ENCODE measurements around the gene GDF15.
"Not testable (repeated sequence)": the region's sequence is repeated elsewhere in the genome, so short reads cannot be mapped to it uniquely, and the experiment has no call there.

The GDF15 gene

GRCh38 chr19:18392926-18393325 lies 7.0 kb downstream of the GDF15 start:
- DNase-seq, result no peak

DNA sequence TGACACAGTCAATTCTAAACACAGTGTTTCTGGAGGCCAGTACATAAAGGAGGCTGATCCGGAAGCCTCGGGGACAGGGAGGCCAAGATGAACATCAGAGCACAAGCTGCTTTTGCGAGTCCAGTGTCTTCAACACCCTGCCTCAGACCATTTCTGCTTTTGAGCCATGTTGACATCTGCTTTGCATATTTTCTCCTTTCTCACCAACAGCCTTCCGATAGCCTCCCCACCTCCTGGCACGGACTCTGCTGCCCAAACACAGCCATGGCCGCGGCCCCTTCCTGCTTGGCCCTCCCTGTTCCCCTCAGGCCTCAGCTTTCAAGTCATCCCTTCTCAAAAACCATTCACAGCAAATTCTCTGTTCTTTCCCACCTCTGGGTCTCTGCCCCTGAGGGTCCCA lies 7.9 kb downstream of the GDF15 start:
- no peak for DNase-seq

GRCh38 chr19:18396471-18397241 lies 10.7 kb downstream of the GDF15 start:
- no peak for DNase-seq

DNA sequence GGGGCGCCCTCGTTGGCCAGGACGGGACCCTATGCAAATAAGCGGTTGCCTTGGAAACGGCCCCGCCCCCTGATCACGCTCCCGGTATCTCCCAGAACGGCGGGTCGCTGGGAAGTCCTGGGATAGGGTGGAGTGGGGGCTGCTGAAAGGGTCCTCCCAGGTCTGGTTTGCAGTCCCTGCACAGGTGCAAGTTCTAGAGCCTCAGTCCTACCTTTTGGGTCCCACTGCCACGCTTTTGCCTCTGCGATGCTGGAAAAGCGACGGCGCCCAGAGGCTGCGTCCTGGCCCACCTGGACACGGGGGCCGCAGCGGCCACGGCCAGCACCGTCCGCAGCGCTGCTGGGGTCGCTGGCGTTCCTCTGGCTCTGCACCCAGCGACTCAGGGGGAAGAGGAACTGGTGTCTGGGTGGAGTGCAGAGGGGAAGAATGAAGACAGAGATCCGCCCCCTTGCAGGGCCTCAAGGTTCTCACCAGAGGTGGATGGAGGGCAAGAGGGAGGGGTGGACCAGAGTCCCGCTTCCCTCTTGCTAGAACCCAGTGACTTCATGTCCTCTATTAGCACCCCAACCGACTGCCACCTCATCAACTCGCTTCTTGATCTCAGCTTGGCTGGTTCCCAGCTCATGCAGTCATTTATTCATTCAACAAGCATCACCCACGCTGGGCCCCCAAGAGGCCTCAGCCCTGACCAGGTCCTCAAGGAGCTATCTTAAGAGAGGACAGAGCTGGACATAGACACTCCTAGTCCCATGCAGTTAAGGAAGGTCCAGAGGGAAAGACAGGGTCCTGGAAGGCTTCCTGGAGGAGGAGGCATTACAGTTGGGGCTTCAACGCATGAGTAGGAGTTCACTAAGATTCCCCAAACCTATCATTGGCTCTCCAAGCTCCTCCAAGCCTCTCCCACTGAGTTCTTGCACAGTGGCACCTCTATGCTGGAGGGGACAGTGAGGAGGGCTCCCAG lies 11.6 kb downstream of the GDF15 start, which contains the start of gene LRRC25:
Gene LRRC25, minus strand, starts transcription at position 381 of the 961 bp plus-strand sequence. CDS start 659 bp downstream, outside the sequence.
- DNase-seq, result no peak

DNA sequence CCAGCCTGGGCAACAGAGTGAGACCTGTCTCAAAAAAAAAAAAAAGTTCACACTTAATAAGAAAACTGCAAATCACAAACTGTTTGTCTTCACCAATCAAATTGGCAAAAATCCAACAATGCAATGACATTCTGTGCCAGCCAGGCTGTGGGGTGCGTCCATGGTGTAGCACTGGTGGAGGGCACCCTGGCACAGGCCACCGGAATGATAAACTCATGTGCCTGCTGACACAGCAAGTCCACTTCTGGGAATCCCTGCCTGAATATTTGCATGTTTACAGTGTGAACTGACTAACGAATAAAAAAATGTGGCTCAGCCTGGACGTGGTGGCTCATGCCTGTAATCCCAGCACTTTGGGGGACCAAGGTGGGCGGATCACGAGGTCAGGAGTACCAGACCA lies 13.1 kb downstream of the GDF15 start:
- no peak for DNase-seq

GRCh38 chr19:18401580-18402112 lies 15.7 kb downstream of the GDF15 start:
- DNase-seq, result no peak

- not testable (repeated sequence) for DNase-seq
Measured at GRCh38 chr19:18402455-18403248, 16.7 kb downstream of the GDF15 start.

GRCh38 chr19:18405754-18406153 lies 19.8 kb downstream of the GDF15 start:
- not testable (repeated sequence) for DNase-seq

GRCh38 chr19:18406749-18407148 lies 20.8 kb downstream of the GDF15 start:
- DNase-seq, result no peak

GRCh38 chr19:18408053-18408476 lies 22.1 kb downstream of the GDF15 start:
- DNase-seq, result no peak

GRCh38 chr19:18412610-18413239 lies 26.8 kb downstream of the GDF15 start:
- no peak for DNase-seq

GRCh38 chr19:18414504-18415177 lies 28.7 kb downstream of the GDF15 start:
- no peak for DNase-seq

GRCh38 chr19:18415178-18415867 lies 29.4 kb downstream of the GDF15 start:
- DNase-seq, result no peak

- peak; percentile 77 for DNase-seq
Measured at GRCh38 chr19:18416778-18417249, 30.9 kb downstream of the GDF15 start.

DNA sequence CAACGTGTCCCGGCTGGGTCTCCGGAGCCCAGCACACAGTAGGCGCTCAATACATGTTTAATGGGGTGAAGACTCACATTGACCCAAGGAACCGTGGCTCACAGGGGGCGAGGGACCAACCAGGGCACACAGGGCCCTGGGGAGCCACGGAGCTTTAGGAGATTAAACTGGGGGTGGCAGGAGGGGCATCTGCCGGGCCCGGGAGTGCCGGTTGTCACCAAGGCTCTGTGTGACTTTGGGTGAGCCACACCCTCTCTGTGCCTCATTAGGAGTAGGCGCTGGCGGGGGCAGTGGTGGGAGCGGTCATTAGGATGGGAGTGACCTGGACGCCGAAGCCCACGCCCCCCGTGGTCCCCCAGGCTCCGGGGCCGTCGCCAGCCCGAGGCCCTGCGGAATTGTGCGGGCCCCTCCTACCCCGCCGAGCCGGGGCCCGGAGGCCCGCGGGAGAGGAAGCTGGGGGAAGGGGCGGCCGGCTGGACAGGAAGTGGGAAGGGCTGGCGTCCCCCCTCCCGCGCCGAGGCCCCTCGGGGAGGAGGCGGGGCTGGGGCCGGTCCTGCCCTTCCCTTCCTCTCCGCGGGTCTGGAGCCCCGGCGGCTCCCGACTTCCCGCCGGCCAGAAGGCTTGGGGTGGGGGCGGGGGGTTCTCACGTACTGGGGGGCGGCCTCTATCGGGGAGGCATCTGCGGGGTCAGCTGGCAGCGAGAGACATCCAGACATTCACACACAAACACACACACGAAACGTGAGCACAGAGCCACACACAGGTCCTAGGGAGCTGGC lies 31.5 kb downstream of the GDF15 start:
- DNase-seq, result peak; percentile 19

GRCh38 chr19:18418029-18418482 lies 32.1 kb downstream of the GDF15 start:
- DNase-seq, result no peak

DNA sequence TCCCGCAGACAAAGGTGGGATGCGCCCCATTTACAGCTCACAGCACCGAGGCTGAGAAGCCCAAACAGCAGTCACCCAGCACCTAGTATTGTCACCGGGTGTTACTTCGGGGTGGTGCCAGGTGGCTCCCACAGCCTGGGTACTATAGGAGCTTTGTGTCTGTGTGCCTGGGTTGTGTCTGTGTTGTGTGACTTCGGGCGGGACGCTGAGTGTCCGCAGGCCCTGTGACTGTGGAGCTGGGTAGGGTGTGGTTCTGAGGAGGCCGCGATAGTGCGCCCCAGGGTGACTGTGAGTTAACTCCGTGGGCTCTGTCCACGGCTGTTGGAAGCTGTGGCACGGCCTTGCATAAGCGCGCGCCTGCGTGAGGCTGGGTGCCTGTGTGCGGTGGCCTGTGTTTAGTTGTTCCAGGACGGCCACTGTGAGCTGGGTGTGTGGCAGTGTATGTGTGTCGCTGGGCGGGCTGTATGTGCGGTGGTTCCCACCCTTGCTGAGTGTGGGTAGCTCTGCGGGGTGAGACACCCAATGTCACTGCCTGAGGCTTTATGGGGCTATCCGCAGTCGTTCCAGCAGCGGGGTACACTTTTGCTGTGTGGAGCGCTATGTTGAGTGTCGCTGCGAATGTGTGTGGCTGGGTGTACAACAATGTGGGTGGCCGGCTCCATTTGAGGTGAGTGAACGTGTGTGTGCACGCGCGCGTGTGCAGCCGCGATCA lies 32.7 kb downstream of the GDF15 start:
- DNase-seq, result no peak

GRCh38 chr19:18419195-18419698 lies 33.3 kb downstream of the GDF15 start, which contains the start of gene SSBP4:
TSS of gene SSBP4 (plus strand) at chr19:18419398. CDS start at chr19:18419649, 251 bp downstream.
- DNase-seq, result peak; percentile 76

Data from NCI-H1092 (cell line).